ENCODE results near the gene CAPN15. TPM values are rescaled to one million over a fixed set of nuclear protein-coding genes. Genes with fewer than 3 reads are reported as not detected.

Gene CAPN15
- total and polyA plus RNA-seq, 2 of the 4 experiments (the other 2 are of a cell fraction), result 9.3 to 24.3 TPM

DNA sequence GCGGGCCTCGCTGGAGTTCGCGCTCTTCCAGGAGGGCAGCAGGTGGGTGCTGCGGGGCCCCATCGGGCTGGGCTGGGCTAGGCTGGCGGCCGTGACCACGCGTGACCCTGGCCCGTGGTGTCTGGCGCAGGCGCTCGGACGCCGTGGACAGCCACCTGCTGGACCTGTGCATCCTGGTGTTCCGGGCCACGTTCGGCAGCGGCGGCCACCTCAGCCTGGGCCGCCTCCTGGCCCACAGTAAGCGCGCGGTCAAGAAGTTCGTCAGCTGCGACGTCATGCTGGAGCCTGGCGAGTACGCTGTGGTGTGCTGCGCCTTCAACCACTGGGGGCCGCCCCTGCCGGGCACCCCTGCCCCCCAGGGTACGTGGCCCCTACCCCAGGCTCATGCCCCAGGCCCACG lies 24.7 kb downstream of the CAPN15 start:
- no peak overlapping the region for H2AFZ ChIP-seq (replicated peaks; ENCODE audit: low read length, poor library complexity)
- no peak overlapping the region for H3K9ac ChIP-seq (ENCODE audit: low read depth, low read length)
- H3K79me1 ChIP-seq (ENCODE audit: low read depth in 1 of 2, low read length in 2 of 2), result peaks cover 0 to 3% of the 10 kb centered on the region in 2 experiments; a peak in 1 of 4 replicates
- no peak overlapping the region for H4K8ac ChIP-seq (ENCODE audit: low read depth in 2 of 2, low read length in 2 of 2)
- H3K9me1 ChIP-seq (ENCODE audit: insufficient read depth, low read length), result no peaks in the 10 kb centered on the region
- H3K36me3 ChIP-seq (ENCODE audit: control insufficient read depth, insufficient read depth, low read length), result peaks cover 31% of the 10 kb centered on the region
- H3K27me3 ChIP-seq (ENCODE audit: control insufficient read depth, insufficient read depth, low read length), result no peaks in the 10 kb centered on the region
- H2AK5ac ChIP-seq (ENCODE audit: low read depth, low read length), result no peak overlapping the region
- H4K5ac ChIP-seq (ENCODE audit: low read depth, low read length), result no peak overlapping the region
- no peak overlapping the region for H3K23ac ChIP-seq (ENCODE audit: low read depth, low read length)
- in situ Hi-C loops (cut with MboI; ENCODE audit: low sequenced_read_pairs), result no loop called here
- CTCF ChIA-PET, result no interaction called here
- BruUV-seq (replicated peaks), result no TSS peak
- dilution Hi-C loops (cut with HindIII; ENCODE audit: low sequenced_read_pairs, unreplicated experiment), result no loop called here
- TF ChIP-seq NFE2L2 (IDR thresholded peaks at IDR 0.05; ENCODE audit: low read depth, low read length) (no peak), USF2 (IDR thresholded peaks at IDR 0.05; ENCODE audit: low read depth, low read length) (no peak), RFX5 (IDR thresholded peaks at IDR 0.05; ENCODE audit: low read depth, low read length) (no peak), RAD21 (IDR thresholded peaks at IDR 0.05; ENCODE audit: low read length) (no peak), BHLHE40 (IDR thresholded peaks at IDR 0.05; ENCODE audit: low read depth, low read length) (no peak), FOS (IDR thresholded peaks at IDR 0.05; ENCODE audit: low read depth, low read length) (no peak), MAZ (IDR thresholded peaks at IDR 0.05; ENCODE audit: borderline replicate concordance, low read depth, low read length) (no peak), CTCF (conservative IDR thresholded peaks at IDR 0.05; ENCODE audit: low read depth, low read length) (no peak), MXI1 (IDR thresholded peaks at IDR 0.05; ENCODE audit: borderline replicate concordance, low read depth, low read length) (no peak), CHD1 (IDR thresholded peaks at IDR 0.05; ENCODE audit: low read depth, low read length) (no peak), RCOR1 (IDR thresholded peaks at IDR 0.05; ENCODE audit: insufficient replicate concordance, low read length) (no peak)
- TF ChIP-seq, protein P1, sequence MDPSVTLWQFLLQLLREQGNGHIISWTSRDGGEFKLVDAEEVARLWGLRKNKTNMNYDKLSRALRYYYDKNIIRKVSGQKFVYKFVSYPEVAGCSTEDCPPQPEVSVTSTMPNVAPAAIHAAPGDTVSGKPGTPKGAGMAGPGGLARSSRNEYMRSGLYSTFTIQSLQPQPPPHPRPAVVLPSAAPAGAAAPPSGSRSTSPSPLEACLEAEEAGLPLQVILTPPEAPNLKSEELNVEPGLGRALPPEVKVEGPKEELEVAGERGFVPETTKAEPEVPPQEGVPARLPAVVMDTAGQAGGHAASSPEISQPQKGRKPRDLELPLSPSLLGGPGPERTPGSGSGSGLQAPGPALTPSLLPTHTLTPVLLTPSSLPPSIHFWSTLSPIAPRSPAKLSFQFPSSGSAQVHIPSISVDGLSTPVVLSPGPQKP (IDR thresholded peaks at IDR 0.05; ENCODE audit: borderline replicate concordance, low read depth, low read length), result no peak
- H3K4me2 ChIP-seq (ENCODE audit: low read depth, low read length), result no peak overlapping the region
- DNase-seq (no peak), ATAC-seq (ENCODE audit: low read depth) (no peak)
- POLR2A ChIA-PET (ENCODE audit: unreplicated experiment), result no interaction called here
- H3K27ac ChIP-seq (ENCODE audit: insufficient read depth, low read length), result no peak overlapping the region
- 98% methylated on average over 10 of the region's 35 CpGs; no CpG with 5 or more reads in 1 of the 2 experiments for WGBS, 2 experiments (ENCODE audit: extremely low coverage in 2 of 2, insufficient read length in 1 of 2)
- H2BK120ac ChIP-seq (ENCODE audit: low read depth, low read length), result no peak overlapping the region
- H4K91ac ChIP-seq (ENCODE audit: insufficient read depth, low read depth, low read length), result no peak overlapping the region
- H3K18ac ChIP-seq (ENCODE audit: low read depth, low read length), result no peak overlapping the region
- no peak overlapping the region for H3K4me3 ChIP-seq (ENCODE audit: insufficient read depth, low read depth, low read length)
- H3K9me3 ChIP-seq (ENCODE audit: control insufficient read depth, insufficient read depth, low read length), result no peaks in the 10 kb centered on the region
- H3K4me1 ChIP-seq (ENCODE audit: control insufficient read depth, insufficient read depth, low read length), result 0 out of 2 replicates have a peak, but pooled peaks cover 3% of the 10 kb centered on the region
- no peak overlapping the region for H2AK9ac ChIP-seq (replicated peaks; ENCODE audit: low read depth, low read length, poor library complexity)
- H2BK20ac ChIP-seq (ENCODE audit: low read depth, low read length), result no peak overlapping the region
- intact Hi-C loops (cut with micrococcal nuclease), result no loop called here
- peaks cover 4% of the 10 kb centered on the region; the same call in 1 of the 2 replicates for H4K20me1 ChIP-seq (ENCODE audit: insufficient read depth, low read length)
- no peak overlapping the region for H3K14ac ChIP-seq (replicated peaks; ENCODE audit: low read depth, low read length)
- no peak overlapping the region for H3K56ac ChIP-seq (ENCODE audit: extremely low read depth, insufficient read depth, low read length)
- no peak overlapping the region for H3K4ac ChIP-seq (ENCODE audit: low read depth, low read length)
- H2BK15ac ChIP-seq (ENCODE audit: low read depth, low read length), result no peak overlapping the region
- H2BK5ac ChIP-seq (ENCODE audit: low read depth, low read length, poor library complexity, severe bottlenecking), result no peak overlapping the region

Measured in IMR-90 (cell line).